GM12891 (cell line): ENCODE measurements around the gene AP1M1.
"Not testable (repeated sequence)": the region's sequence is repeated elsewhere in the genome, so short reads cannot be mapped to it uniquely, and the experiment has no call there.

Source experiments
- POLR2A ChIP-seq: IDR thresholded peaks from 2 replicates; pipeline ENCODE4 v1.6.1; 2011; ENCODE audit warnings: low read depth, low read length, control low read depth
- POLR2AphosphoS5 ChIP-seq: IDR thresholded peaks from 2 replicates; pipeline ENCODE4 v1.6.1; 2011; ENCODE audit warnings: low read depth, low read length, control low read depth
- SPI1 ChIP-seq: IDR thresholded peaks from 2 replicates; pipeline ENCODE4 v1.6.1; 2011; ENCODE audit warnings: low read depth, low read length, control low read depth
- TAF1 ChIP-seq: IDR thresholded peaks from 2 replicates; pipeline ENCODE4 v1.6.1; 2011; ENCODE audit warnings: low read depth, low read length, control low read depth

DNA sequence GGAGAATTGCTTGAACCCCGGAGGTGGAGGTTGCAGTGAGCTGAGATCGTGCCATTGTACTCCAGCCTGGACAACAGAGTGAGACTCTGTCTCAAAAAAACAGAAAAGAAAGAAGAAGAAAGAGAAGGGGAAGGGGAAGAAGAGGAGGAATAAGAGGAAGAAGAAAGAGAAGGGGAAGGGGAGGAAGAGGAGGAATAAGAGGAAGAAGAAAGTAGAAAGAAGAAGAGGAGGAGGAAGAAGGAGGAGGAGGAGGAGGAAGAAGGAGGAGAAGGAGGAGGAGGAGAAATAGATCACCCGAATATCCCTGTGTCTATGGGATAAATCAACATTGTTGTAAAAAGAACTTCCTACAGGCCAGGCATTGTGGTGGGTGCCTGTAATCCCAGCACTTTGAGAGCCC lies 87.4 kb downstream of the AP1M1 start:
- TF ChIP-seq SPI1, POLR2A, POLR2AphosphoS5, TAF1: not testable (repeated sequence)
